Esophagus squamous epithelium (tissue), 5 donors: ENCODE data around the gene DDX54. TPM values are rescaled to one million over a fixed set of nuclear protein-coding genes. Genes with fewer than 3 reads are reported as not detected.
A peak's percentile ranks its signal among the peaks of the same experiment; 100 is the strongest.

Source experiments
- DNase-seq: peaks from one replicate; lab custom pipeline; 2025; lab: John Stamatoyannopoulos, UW
- H3K27ac ChIP-seq, 4 donors: fragments of 200-600 bp; sonication (generic); one replicate each; pipeline ENCODE4 v1.5.1; 2016 to 2019; ENCODE audit warnings: mild to moderate bottlenecking in 1 of 4
- H3K27me3 ChIP-seq, 4 donors: fragments of 200-600 bp; sonication (generic); 1 replicate in 3 of 4; 2 replicates in 1 of 4; pipeline versions ENCODE4 v1.5.1 to v1.6.0; 2017 to 2021; ENCODE audit warnings: antibody characterized with exemption in 1 of 4
- H3K36me3 ChIP-seq, 3 donors: fragments of 200-600 bp; sonication (generic); one replicate each; pipeline ENCODE4 v1.5.1; 2016 to 2019
- H3K4me1 ChIP-seq, 3 donors: fragments of 200-600 bp; sonication (generic); one replicate each; pipeline ENCODE4 v1.5.1; 2017 to 2019
- H3K4me3 ChIP-seq, 4 donors: fragments of 200-600 bp; sonication (generic); 1 replicate in 3 of 4; 2 replicates in 1 of 4; pipeline ENCODE4 v1.5.1; 2016 to 2019; ENCODE audit warnings: mild to moderate bottlenecking in 2 of 4, moderate library complexity in 1 of 4
- H3K9me3 ChIP-seq, 3 donors: fragments of 200-600 bp; sonication (generic); one replicate each; pipeline ENCODE4 v1.5.1; 2016 to 2019
- POLR2A ChIP-seq, 4 donors: fragments of 450-650 bp; IDR thresholded peaks; one replicate each; pipeline ENCODE4 v1.6.1; 2017; ENCODE audit warnings: antibody characterized with exemption in 4 of 4, mild to moderate bottlenecking in 4 of 4, moderate library complexity in 3 of 4
- WGBS, 2 donors: methylation state at CpG; one replicate each; pipeline ENCODE4 v1.1.5; 2018; 5-methylcytosine and 5-hydroxymethylcytosine counted together
- intact Hi-C: fragments of 100-400 bp; cut with DNase I; formaldehyde crosslinking; loops from one replicate; pipeline ENCODE4 v1.15.0; 2022
- total RNA-seq, 4 donors: library from RNA; depleted of rRNA; stranded (reverse); fragments of >200 nt; gene quantifications; one replicate each; pipeline ENCODE4 v1.1.0, GENCODE V29; 2016
- TF ChIP-seq, protein P1 (sequence below), 6 experiments: fragments of 450-650 bp in 4 of 6; fragments of 200-600 bp in 2 of 6; sonication (generic) in 2 of 6; IDR thresholded peaks; one replicate each; pipeline ENCODE4 v1.5.1; 2016 to 2019; ENCODE audit warnings: antibody characterized with exemption in 6 of 6, mild to moderate bottlenecking in 4 of 6, moderate library complexity in 4 of 6
- donor health status: DM: yes; HTN: yes; CAD: no.

DDX54 gene
- total RNA-seq, 4 donors from 2014 or later = 35.3 to 80.5 (median 65.2) TPM

GRCh38 chr12:113227686-113228391 is 42.6 kb upstream of the DDX54 start:
- TF ChIP-seq POLR2A (IDR thresholded peaks at IDR 0.05) = no peak
- TF ChIP-seq, protein P1, sequence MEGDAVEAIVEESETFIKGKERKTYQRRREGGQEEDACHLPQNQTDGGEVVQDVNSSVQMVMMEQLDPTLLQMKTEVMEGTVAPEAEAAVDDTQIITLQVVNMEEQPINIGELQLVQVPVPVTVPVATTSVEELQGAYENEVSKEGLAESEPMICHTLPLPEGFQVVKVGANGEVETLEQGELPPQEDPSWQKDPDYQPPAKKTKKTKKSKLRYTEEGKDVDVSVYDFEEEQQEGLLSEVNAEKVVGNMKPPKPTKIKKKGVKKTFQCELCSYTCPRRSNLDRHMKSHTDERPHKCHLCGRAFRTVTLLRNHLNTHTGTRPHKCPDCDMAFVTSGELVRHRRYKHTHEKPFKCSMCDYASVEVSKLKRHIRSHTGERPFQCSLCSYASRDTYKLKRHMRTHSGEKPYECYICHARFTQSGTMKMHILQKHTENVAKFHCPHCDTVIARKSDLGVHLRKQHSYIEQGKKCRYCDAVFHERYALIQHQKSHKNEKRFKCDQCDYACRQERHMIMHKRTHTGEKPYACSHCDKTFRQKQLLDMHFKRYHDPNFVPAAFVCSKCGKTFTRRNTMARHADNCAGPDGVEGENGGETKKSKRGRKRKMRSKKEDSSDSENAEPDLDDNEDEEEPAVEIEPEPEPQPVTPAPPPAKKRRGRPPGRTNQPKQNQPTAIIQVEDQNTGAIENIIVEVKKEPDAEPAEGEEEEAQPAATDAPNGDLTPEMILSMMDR (IDR thresholded peaks at IDR 0.05) = no peak
- DNase-seq = no peak
- no peaks in the 10 kb centered on the region for H3K9me3 ChIP-seq
- H3K27ac ChIP-seq = peak overlapping the region; percentile 42 to 84 (median 80)
- H3K4me3 ChIP-seq = no peak overlapping the region
- peaks cover 36 to 92% (median 42%) of the 10 kb centered on the region in 3 donors for H3K4me1 ChIP-seq
- intact Hi-C loops = no loop called here
- peaks cover 0 to 66% (median 8%) of the 10 kb centered on the region in 3 donors for H3K36me3 ChIP-seq
- 90 to 93% methylated on average over 4 to 5 of the region's 5 CpGs for WGBS, 2 donors
- H3K27me3 ChIP-seq = no peaks in the 10 kb centered on the region

DNA sequence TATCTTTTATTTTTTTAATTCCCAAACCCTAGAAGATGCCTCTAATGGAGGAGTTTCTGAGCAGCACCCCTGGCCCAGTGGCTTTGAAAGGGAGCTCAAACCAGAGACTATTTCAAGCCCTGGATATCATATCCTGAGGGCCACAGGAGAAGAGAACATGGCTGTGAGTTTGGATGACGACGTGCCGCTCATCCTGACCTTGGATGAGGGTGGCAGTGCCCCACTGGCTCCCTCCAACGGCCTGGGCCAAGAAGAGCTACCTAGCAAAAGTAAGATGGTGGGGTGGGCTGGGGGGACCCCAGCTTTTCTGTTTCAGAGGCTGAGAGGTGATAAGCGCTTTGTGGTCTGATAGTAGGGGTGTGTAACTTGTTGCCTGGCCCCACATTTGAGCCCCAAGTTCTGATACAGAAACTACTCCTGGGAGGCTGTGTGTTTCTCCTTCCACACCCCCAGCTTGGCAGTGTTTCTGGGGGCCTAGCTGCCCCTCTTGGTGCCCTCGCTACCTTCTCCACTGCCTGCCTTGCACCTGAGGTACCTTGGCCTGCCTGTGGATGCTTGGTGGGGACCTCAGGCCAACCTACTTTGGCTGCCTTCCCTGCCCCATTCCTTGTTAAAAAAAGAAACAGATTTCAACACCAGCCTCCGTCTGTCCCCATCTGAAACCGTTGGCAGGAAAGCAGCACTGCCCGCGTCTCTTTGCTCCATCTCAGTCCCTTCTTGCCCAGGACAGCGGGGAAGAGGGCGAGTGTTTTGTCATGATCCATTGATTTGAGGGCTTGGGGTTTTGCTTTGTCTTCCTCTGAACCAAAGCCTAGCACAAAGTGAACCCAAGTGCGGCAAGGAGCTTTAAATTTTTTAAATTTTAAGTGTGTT is 41.7 kb upstream of the DDX54 start:
- peaks cover 0 to 57% (median 3%) of the 10 kb centered on the region in 3 donors for H3K36me3 ChIP-seq
- intact Hi-C loops = no loop called here
- peak overlapping the region in 3 of 4 donors; percentile 78 to 84 (median 83) for H3K27ac ChIP-seq
- H3K4me1 ChIP-seq = peaks cover 44 to 92% (median 47%) of the 10 kb centered on the region in 3 donors
- H3K27me3 ChIP-seq = no peaks in the 10 kb centered on the region
- DNase-seq = no peak
- no peaks in the 10 kb centered on the region for H3K9me3 ChIP-seq
- H3K4me3 ChIP-seq = no peak overlapping the region
- TF ChIP-seq POLR2A (IDR thresholded peaks at IDR 0.05) = no peak
- TF ChIP-seq, protein P1 (IDR thresholded peaks at IDR 0.05) = no peak
- WGBS, 2 donors = 80 to 91% methylated on average over 6 to 7 of the region's 13 CpGs

DNA sequence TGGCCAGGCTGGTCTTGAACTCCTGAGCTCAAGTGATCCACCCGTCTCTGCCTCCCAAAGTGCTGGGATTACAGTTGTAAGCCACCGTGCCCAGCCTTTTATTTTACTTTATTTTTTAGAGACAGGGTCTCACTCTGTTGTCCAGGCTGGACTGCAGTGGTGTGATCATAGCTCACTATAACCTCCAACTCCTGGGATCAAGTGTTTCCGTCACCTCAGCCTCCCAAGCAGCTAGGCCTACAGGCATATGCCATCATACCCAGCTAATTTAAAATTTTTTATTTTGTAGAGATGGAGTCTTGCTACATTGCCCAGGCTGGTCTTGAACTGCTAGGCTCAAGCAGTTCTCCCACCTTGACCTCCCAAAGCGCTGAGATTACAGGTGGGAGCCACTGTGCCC is 39.7 kb upstream of the DDX54 start:
- H3K9me3 ChIP-seq = no peaks in the 10 kb centered on the region
- peaks cover 37 to 86% (median 45%) of the 10 kb centered on the region in 3 donors for H3K4me1 ChIP-seq
- peak overlapping the region in 2 of 4 donors; percentile 7 to 95 for H3K27ac ChIP-seq
- no peak for DNase-seq
- H3K27me3 ChIP-seq = no peaks in the 10 kb centered on the region
- H3K4me3 ChIP-seq = no peak overlapping the region
- 83 to 92% methylated on average over 4 of the region's 4 CpGs for WGBS, 2 donors
- no peak for TF ChIP-seq POLR2A (IDR thresholded peaks at IDR 0.05)
- TF ChIP-seq, protein P1 (IDR thresholded peaks at IDR 0.05) = no peak
- peaks cover 0 to 39% (median 0%) of the 10 kb centered on the region in 3 donors for H3K36me3 ChIP-seq
- intact Hi-C loops = no loop called here

DNA sequence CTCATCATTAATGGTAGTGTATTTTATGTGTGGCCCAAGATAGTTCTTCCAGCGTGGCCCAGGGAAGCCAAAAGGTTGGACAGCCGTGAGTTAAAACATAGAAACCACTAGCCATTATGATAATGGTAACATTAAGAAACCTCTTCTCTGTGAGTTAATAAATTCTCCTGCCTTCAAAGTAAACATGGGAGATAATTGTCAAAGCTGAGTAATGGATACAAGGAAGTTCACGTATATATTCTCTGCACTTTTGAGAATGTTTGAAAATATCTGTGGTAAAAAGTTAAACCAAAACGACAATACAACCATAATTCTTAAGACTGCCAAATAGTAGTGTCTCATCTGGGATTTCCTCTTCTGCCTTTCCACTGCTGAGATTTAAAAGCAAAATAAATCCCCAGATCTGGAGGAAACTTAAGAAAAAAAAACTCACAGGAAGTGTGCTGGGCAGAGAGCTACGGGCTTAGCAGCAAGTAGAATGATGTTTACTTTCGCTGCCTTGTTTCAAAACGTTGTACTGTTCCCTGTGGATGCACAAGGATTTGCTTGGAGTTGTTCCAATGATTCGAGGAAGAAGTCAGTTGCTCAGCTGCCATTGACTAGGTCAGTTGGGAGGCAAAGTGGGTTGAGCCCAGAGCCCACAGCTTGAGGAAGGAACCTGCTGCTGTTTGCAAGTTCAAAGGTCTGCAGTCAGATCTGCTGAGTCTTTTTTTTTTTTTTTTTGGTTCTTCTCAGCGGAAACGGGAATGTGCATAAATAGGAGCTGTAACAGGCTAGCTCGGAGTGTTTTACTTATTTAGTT is 37.7 kb upstream of the DDX54 start:
- TF ChIP-seq POLR2A (IDR thresholded peaks at IDR 0.05) = peak in 1 of 4 donors; percentile 32
- TF ChIP-seq, protein P1 (IDR thresholded peaks at IDR 0.05) = no peak
- H3K4me1 ChIP-seq = peaks cover 22 to 66% (median 25%) of the 10 kb centered on the region in 3 donors
- H3K36me3 ChIP-seq = peaks cover 0 to 19% (median 0%) of the 10 kb centered on the region in 3 donors
- WGBS, 2 donors = 8 to 19% methylated on average over 11 of the region's 11 CpGs
- H3K4me3 ChIP-seq = peak overlapping the region; percentile 76 to 95 (median 86)
- intact Hi-C loops = no loop called here
- H3K9me3 ChIP-seq = no peaks in the 10 kb centered on the region
- DNase-seq = no peak
- no peaks in the 10 kb centered on the region for H3K27me3 ChIP-seq
- H3K27ac ChIP-seq = peak overlapping the region; percentile 94 to 96 (median 94)
